ENCODE data around the gene TRAF3IP1. TPM values are rescaled to one million over a fixed set of nuclear protein-coding genes. Genes with fewer than 3 reads are reported as not detected.

The TRAF3IP1 gene
- total and polyA plus RNA-seq, 2 donors (not counting 1 experiment from before 2014, with no cell fraction given), result 1.4 to 15.5 TPM

GRCh38 chr2:238294046-238294392 lies 26.3 kb upstream of the TRAF3IP1 start:
- peaks cover 0 to 14% (median 0%) of the 10 kb centered on the region in 4 experiments for H3K27me3 ChIP-seq (replicated peaks in 1 of 4; ENCODE audit: control extremely low read depth in 1 of 4, control insufficient read depth in 3 of 4, insufficient read depth in 4 of 4, low read length in 3 of 4)
- ChIA-PET POLR2A (no interaction called here), CTCF (no interaction called here)
- H3K36me3 ChIP-seq (replicated peaks in 1 of 2; ENCODE audit: control extremely low read depth in 1 of 2, control insufficient read depth in 1 of 2, extremely low read depth in 1 of 2, insufficient read depth in 2 of 2, low read length in 1 of 2), result no peaks in the 10 kb centered on the region
- Mint-ChIP-seq H3K9me3 (ENCODE audit: insufficient read depth) (no peaks in the 10 kb centered on the region), H3K4me3 (no peak overlapping the region), H3K27ac (no peak overlapping the region), H3K4me1 (peaks cover 14% of the 10 kb centered on the region), H3K27me3 (peaks cover 5% of the 10 kb centered on the region)
- TF ChIP-seq EZH2 (IDR thresholded peaks at IDR 0.05; ENCODE audit: borderline replicate concordance, insufficient read depth, low read depth, low read length, poor library complexity, severe bottlenecking), result no peak
- TF ChIP-seq, protein P1, sequence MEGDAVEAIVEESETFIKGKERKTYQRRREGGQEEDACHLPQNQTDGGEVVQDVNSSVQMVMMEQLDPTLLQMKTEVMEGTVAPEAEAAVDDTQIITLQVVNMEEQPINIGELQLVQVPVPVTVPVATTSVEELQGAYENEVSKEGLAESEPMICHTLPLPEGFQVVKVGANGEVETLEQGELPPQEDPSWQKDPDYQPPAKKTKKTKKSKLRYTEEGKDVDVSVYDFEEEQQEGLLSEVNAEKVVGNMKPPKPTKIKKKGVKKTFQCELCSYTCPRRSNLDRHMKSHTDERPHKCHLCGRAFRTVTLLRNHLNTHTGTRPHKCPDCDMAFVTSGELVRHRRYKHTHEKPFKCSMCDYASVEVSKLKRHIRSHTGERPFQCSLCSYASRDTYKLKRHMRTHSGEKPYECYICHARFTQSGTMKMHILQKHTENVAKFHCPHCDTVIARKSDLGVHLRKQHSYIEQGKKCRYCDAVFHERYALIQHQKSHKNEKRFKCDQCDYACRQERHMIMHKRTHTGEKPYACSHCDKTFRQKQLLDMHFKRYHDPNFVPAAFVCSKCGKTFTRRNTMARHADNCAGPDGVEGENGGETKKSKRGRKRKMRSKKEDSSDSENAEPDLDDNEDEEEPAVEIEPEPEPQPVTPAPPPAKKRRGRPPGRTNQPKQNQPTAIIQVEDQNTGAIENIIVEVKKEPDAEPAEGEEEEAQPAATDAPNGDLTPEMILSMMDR (IDR thresholded peaks at IDR 0.05), result no peak
- ATAC-seq (ENCODE audit: low read depth) (no peak), DNase-seq (no peak)
- intact Hi-C loops (cut with micrococcal nuclease), result no loop called here
- H3K9me3 ChIP-seq (ENCODE audit: control extremely low read depth in 1 of 3, control insufficient read depth in 2 of 3, insufficient read depth in 1 of 3, low read length in 2 of 3), result no peaks in the 10 kb centered on the region
- no peak overlapping the region for H3K4me3 ChIP-seq (ENCODE audit: control extremely low read depth in 1 of 5, extremely low read depth in 1 of 5, insufficient read depth in 1 of 5, low read depth in 2 of 5, low read length in 4 of 5)
- H4K20me1 ChIP-seq (ENCODE audit: control insufficient read depth, insufficient read depth, low read length, poor library complexity, severe bottlenecking), result no peaks in the 10 kb centered on the region
- whole genome bisulfite sequencing (ENCODE audit: insufficient coverage), result 91% methylated on average over 9 of the region's 9 CpGs
- no peaks in the 10 kb centered on the region for H3K79me2 ChIP-seq (ENCODE audit: control insufficient read depth, insufficient read depth, low read length)
- H3K27ac ChIP-seq (ENCODE audit: low read length in 2 of 2), result no peak overlapping the region
- H2AFZ ChIP-seq (ENCODE audit: insufficient read depth, low read depth, low read length, poor library complexity, severe bottlenecking), result no peak overlapping the region
- no peak overlapping the region for H3K9ac ChIP-seq (ENCODE audit: low read length)
- no peak overlapping the region for H3K4me2 ChIP-seq (replicated peaks; ENCODE audit: low read depth, low read length, poor library complexity, severe bottlenecking)
- H3K4me1 ChIP-seq (ENCODE audit: control insufficient read depth in 2 of 2, insufficient read depth in 2 of 2, low read length in 2 of 2), result peaks cover 7 to 11% of the 10 kb centered on the region in 2 donors

DNA sequence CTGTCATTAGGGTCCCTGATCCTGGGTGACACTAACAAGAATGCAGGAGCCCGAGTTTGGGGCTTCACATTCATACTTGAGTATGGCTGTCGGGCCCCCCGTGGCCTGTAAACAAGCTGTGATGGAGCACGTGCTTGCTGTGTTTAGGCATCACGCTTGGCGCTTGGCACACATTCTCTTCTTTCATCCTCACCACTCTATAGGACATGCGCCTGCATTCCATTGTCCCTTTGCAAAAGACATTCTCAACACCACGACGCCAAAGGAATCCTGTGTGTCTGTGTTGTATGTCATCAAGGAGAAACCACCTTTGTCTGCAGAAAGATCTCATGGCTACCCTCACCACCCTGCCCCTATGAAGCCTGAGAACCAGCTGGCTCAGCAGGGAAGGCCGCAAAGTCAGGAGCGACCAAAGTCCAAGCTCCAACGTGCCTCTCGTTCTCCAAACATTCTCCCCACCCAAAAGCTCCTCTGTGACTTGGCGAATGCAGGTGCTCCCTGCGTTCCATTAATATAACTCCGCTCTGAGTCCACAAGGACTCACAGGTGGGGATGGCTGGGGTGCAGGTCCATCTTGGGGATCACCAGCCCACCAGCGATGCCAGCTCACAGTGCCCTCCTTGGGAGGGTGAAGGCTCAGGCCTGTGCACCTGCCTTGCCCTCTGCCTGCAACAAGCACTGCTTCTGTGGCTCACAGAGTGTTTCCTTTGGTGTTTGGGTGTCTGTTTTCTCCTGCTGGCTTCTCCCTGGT lies 25.8 kb upstream of the TRAF3IP1 start:
- Mint-ChIP-seq H3K4me1 (peaks cover 10% of the 10 kb centered on the region), H3K27me3 (peaks cover 5% of the 10 kb centered on the region), H3K4me3 (no peak overlapping the region), H3K27ac (no peak overlapping the region), H3K9me3 (ENCODE audit: insufficient read depth) (no peaks in the 10 kb centered on the region)
- peaks cover 0 to 14% (median 0%) of the 10 kb centered on the region in 4 experiments for H3K27me3 ChIP-seq (replicated peaks in 1 of 4; ENCODE audit: control extremely low read depth in 1 of 4, control insufficient read depth in 3 of 4, insufficient read depth in 4 of 4, low read length in 3 of 4)
- WGBS (ENCODE audit: insufficient coverage), result 94% methylated on average over 7 of the region's 17 CpGs
- no peak for DNase-seq
- no peaks in the 10 kb centered on the region for H4K20me1 ChIP-seq (ENCODE audit: control insufficient read depth, insufficient read depth, low read length, poor library complexity, severe bottlenecking)
- TF ChIP-seq EZH2 (IDR thresholded peaks at IDR 0.05; ENCODE audit: borderline replicate concordance, insufficient read depth, low read depth, low read length, poor library complexity, severe bottlenecking), result no peak
- TF ChIP-seq, protein P1 (IDR thresholded peaks at IDR 0.05), result no peak
- ChIA-PET POLR2A (no interaction called here), CTCF (no interaction called here)
- no peak overlapping the region for H3K9ac ChIP-seq (ENCODE audit: low read length)
- H3K4me1 ChIP-seq (ENCODE audit: control insufficient read depth in 2 of 2, insufficient read depth in 2 of 2, low read length in 2 of 2), result peaks cover 3 to 6% of the 10 kb centered on the region in 2 donors
- ATAC-seq (ENCODE audit: low read depth), result no peak
- no peaks in the 10 kb centered on the region for H3K9me3 ChIP-seq (ENCODE audit: control extremely low read depth in 1 of 3, control insufficient read depth in 2 of 3, insufficient read depth in 1 of 3, low read length in 2 of 3)
- H3K36me3 ChIP-seq (replicated peaks in 1 of 2; ENCODE audit: control extremely low read depth in 1 of 2, control insufficient read depth in 1 of 2, extremely low read depth in 1 of 2, insufficient read depth in 2 of 2, low read length in 1 of 2), result no peaks in the 10 kb centered on the region
- H3K4me3 ChIP-seq (ENCODE audit: control extremely low read depth in 1 of 5, extremely low read depth in 1 of 5, insufficient read depth in 1 of 5, low read depth in 2 of 5, low read length in 4 of 5), result no peak overlapping the region
- H2AFZ ChIP-seq (ENCODE audit: insufficient read depth, low read depth, low read length, poor library complexity, severe bottlenecking), result no peak overlapping the region
- H3K79me2 ChIP-seq (ENCODE audit: control insufficient read depth, insufficient read depth, low read length), result no peaks in the 10 kb centered on the region
- no peak overlapping the region for H3K4me2 ChIP-seq (replicated peaks; ENCODE audit: low read depth, low read length, poor library complexity, severe bottlenecking)
- intact Hi-C loops (cut with micrococcal nuclease), result no loop called here
- no peak overlapping the region for H3K27ac ChIP-seq (ENCODE audit: low read length in 2 of 2)

Measured in B cell (primary cell).